Right atrium auricular region (tissue), 2 donors: ENCODE results near the gene EMILIN1. TPM values are rescaled to one million over a fixed set of nuclear protein-coding genes. Genes with fewer than 3 reads are reported as not detected.

ENCODE experiments used
- DNase-seq: peaks from one replicate; pipeline ENCODE4 v3.0.0-alpha.2; 2019; ENCODE audit warnings: low spot score
- H3K27ac ChIP-seq, 2 donors: fragments of 200-600 bp; sonication (generic); 1 replicate in 1 of 2; 2 replicates in 1 of 2; pipeline ENCODE4 v1.5.1; 2016 to 2019
- H3K27me3 ChIP-seq, 2 donors: fragments of 200-600 bp; sonication (generic); one replicate each; pipeline versions ENCODE4 v1.5.1 to v1.6.0; 2017 to 2019
- H3K36me3 ChIP-seq: fragments of 200-600 bp; sonication (generic); one replicate; pipeline ENCODE4 v1.5.1; 2016
- H3K4me1 ChIP-seq, 2 donors: fragments of 200-600 bp; sonication (generic); one replicate each; pipeline versions ENCODE4 v1.5.1 to v1.6.0; 2017 to 2019
- H3K4me3 ChIP-seq, 2 donors: fragments of 200-600 bp; sonication (generic); 1 replicate in 1 of 2; 2 replicates in 1 of 2; pipeline ENCODE4 v1.5.1; 2017 to 2019; ENCODE audit warnings: mild to moderate bottlenecking in 1 of 2, moderate library complexity in 1 of 2
- H3K9me3 ChIP-seq, 2 donors: fragments of 200-600 bp; sonication (generic); one replicate each; pipeline ENCODE4 v1.5.1; 2019
- total RNA-seq, 2 donors: library from RNA; depleted of rRNA; stranded (reverse); fragments of >200 nt; gene quantifications; one replicate each; pipeline ENCODE4 v1.1.0, GENCODE V29; 2016
- TF ChIP-seq, protein P1 (sequence below), 2 donors: fragments of 200-600 bp; sonication (generic); IDR thresholded peaks; one replicate each; pipeline ENCODE4 v1.5.1; 2019; ENCODE audit warnings: antibody characterized with exemption in 2 of 2

The EMILIN1 gene
- total RNA-seq, 2 donors from 2014 or later: 22.3 to 36.7 TPM

DNA sequence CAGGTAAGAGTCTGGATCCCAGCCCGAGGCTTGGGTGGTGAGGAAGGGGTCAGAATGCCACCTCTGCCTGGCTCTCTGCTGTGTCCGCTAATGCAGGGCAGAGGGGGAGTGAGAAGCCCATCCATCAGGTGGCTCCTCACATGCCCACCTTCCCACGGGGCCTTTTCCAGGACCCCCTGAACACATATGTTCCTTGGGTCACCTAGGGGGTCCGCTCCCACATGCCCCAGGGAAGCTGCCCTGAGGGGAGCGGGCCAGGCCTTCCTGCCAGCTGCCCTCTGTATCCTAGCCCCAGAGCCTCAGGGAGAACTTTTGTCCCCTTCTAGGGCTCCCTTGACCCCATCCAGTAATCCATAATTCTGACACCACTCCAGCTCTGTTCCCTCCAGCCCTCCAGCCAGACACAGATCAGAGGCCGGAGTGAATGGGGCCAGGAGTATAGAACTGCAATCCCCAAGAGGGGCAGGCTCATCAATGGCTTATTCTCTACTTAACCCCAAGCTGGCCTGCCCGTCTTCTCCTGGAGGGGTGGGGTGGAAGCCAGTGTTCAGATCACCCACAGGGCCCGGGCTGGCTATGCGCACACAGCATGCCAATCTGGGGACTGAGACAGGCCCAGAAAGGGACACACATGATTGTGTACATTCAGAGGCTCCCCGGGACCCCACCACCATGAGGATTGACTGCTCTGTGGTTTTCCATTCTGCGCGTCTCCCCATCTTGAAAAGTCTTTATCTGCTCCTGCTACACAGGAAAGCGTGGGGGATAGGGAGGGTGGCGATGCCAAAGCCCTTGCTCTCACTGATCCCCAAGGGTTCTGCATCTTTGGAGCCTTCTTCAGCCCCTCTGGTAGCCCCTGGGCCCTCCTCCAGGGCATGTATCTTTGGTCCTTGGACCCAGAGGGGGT, 1.1 kb downstream of the EMILIN1 start:
- no peaks in the 10 kb centered on the region for H3K27me3 ChIP-seq
- no peak for DNase-seq
- no peaks in the 10 kb centered on the region for H3K36me3 ChIP-seq
- TF ChIP-seq, protein P1, sequence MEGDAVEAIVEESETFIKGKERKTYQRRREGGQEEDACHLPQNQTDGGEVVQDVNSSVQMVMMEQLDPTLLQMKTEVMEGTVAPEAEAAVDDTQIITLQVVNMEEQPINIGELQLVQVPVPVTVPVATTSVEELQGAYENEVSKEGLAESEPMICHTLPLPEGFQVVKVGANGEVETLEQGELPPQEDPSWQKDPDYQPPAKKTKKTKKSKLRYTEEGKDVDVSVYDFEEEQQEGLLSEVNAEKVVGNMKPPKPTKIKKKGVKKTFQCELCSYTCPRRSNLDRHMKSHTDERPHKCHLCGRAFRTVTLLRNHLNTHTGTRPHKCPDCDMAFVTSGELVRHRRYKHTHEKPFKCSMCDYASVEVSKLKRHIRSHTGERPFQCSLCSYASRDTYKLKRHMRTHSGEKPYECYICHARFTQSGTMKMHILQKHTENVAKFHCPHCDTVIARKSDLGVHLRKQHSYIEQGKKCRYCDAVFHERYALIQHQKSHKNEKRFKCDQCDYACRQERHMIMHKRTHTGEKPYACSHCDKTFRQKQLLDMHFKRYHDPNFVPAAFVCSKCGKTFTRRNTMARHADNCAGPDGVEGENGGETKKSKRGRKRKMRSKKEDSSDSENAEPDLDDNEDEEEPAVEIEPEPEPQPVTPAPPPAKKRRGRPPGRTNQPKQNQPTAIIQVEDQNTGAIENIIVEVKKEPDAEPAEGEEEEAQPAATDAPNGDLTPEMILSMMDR (IDR thresholded peaks at IDR 0.05): no peak
- peak overlapping the region; percentile 69 to 86 for H3K27ac ChIP-seq
- no peaks in the 10 kb centered on the region for H3K9me3 ChIP-seq
- H3K4me1 ChIP-seq: peaks cover 0 to 47% of the 10 kb centered on the region in 2 donors
- peak overlapping the region; percentile 50 to 51 for H3K4me3 ChIP-seq

GRCh38 chr2:27080140-27080469, 1.7 kb downstream of the EMILIN1 start:
- H3K36me3 ChIP-seq: no peaks in the 10 kb centered on the region
- peak overlapping the region; percentile 69 to 86 for H3K27ac ChIP-seq
- no peaks in the 10 kb centered on the region for H3K9me3 ChIP-seq
- no peaks in the 10 kb centered on the region for H3K27me3 ChIP-seq
- peak overlapping the region; percentile 50 to 51 for H3K4me3 ChIP-seq
- DNase-seq: no peak
- TF ChIP-seq, protein P1 (IDR thresholded peaks at IDR 0.05): no peak
- H3K4me1 ChIP-seq: peaks cover 0 to 46% of the 10 kb centered on the region in 2 donors

DNA sequence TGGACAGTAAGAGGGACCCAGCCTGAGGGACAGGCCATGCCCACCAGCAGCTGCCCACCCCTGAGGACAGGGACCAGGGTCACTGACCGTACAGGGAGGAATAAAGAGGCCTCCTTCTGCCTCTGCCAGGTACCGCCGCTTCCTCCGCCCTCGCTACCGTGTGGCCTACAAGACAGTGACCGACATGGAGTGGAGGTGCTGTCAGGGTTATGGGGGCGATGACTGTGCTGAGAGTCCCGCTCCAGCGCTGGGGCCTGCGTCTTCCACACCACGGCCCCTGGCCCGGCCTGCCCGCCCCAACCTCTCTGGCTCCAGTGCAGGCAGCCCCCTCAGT, 2.2 kb downstream of the EMILIN1 start:
- H3K4me3 ChIP-seq: peak overlapping the region; percentile 1 to 51
- no peaks in the 10 kb centered on the region for H3K9me3 ChIP-seq
- peaks cover 0 to 48% of the 10 kb centered on the region in 2 donors for H3K4me1 ChIP-seq

DNA sequence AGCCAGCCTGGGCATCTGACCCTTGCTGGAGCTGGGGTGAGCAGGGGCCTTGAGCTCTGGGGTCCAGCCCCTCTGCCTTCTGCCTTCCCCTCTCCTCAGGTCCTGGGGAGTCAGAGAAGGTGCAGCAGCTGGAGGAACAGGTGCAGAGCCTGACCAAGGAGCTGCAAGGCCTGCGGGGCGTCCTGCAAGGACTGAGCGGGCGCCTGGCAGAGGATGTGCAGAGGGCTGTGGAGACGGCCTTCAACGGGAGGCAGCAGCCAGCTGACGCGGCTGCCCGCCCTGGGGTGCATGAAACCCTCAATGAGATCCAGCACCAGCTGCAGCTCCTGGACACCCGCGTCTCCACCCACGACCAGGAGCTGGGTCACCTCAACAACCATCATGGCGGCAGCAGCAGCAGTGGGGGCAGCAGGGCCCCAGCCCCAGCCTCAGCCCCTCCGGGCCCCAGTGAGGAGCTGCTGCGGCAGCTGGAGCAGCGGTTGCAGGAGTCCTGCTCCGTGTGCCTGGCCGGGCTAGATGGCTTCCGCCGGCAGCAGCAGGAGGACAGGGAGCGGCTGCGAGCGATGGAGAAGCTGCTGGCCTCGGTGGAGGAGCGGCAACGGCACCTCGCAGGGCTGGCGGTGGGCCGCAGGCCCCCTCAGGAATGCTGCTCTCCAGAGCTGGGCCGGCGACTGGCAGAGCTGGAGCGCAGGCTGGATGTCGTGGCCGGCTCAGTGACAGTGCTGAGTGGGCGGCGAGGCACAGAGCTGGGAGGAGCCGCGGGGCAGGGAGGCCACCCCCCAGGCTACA, 3.8 kb downstream of the EMILIN1 start:
- Histone ChIP-seq H3K27me3 (no peaks in the 10 kb centered on the region), H3K36me3 (no peaks in the 10 kb centered on the region), H3K27ac (peak overlapping the region; percentile 69 to 86), H3K9me3 (no peaks in the 10 kb centered on the region), H3K4me3 (no peak overlapping the region), H3K4me1 (peaks cover 0 to 56% of the 10 kb centered on the region in 2 donors)
- TF ChIP-seq, protein P1 (IDR thresholded peaks at IDR 0.05): no peak
- DNase-seq: no peak

More for the DNA sequence above, 2.2 kb downstream of the EMILIN1 start:
- no peak for DNase-seq
- Histone ChIP-seq H3K27ac (peak overlapping the region; percentile 69 to 86), H3K36me3 (no peaks in the 10 kb centered on the region), H3K27me3 (no peaks in the 10 kb centered on the region)
- TF ChIP-seq, protein P1 (IDR thresholded peaks at IDR 0.05): no peak

DNA sequence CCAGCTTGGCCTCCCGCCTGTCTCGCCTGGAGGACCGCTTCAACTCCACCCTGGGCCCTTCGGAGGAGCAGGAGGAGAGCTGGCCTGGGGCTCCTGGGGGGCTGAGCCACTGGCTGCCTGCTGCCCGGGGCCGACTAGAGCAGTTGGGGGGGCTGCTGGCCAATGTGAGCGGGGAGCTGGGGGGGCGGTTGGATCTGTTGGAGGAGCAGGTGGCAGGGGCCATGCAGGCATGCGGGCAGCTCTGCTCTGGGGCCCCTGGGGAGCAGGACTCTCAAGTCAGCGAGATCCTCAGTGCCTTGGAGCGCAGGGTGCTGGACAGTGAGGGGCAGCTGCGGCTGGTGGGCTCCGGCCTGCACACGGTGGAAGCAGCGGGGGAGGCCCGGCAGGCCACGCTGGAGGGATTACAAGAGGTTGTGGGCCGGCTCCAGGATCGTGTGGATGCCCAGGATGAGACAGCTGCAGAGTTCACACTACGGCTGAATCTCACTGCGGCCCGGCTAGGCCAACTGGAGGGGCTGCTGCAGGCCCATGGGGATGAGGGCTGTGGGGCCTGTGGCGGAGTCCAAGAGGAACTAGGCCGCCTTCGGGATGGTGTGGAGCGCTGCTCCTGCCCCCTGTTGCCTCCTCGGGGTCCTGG, 4.5 kb downstream of the EMILIN1 start:
- Histone ChIP-seq H3K9me3 (no peaks in the 10 kb centered on the region), H3K27ac (no peak overlapping the region), H3K4me1 (peaks cover 0 to 60% of the 10 kb centered on the region in 2 donors), H3K36me3 (no peaks in the 10 kb centered on the region), H3K4me3 (no peak overlapping the region), H3K27me3 (no peaks in the 10 kb centered on the region)
- DNase-seq: no peak
- TF ChIP-seq, protein P1 (IDR thresholded peaks at IDR 0.05): no peak
